ENCODE data around the gene DHRSX. TPM values are rescaled to one million over a fixed set of nuclear protein-coding genes. Genes with fewer than 3 reads are reported as not detected.

Gene DHRSX
- total and polyA plus RNA-seq, 2 of the 8 experiments (the other 6 are each of a cell fraction or from before 2014, with no cell fraction given) = 35.1 to 43.4 TPM

GRCh38 chrX:2383735-2384134, 117.0 kb downstream of the DHRSX start (continued):
- TF ChIP-seq, protein P1, sequence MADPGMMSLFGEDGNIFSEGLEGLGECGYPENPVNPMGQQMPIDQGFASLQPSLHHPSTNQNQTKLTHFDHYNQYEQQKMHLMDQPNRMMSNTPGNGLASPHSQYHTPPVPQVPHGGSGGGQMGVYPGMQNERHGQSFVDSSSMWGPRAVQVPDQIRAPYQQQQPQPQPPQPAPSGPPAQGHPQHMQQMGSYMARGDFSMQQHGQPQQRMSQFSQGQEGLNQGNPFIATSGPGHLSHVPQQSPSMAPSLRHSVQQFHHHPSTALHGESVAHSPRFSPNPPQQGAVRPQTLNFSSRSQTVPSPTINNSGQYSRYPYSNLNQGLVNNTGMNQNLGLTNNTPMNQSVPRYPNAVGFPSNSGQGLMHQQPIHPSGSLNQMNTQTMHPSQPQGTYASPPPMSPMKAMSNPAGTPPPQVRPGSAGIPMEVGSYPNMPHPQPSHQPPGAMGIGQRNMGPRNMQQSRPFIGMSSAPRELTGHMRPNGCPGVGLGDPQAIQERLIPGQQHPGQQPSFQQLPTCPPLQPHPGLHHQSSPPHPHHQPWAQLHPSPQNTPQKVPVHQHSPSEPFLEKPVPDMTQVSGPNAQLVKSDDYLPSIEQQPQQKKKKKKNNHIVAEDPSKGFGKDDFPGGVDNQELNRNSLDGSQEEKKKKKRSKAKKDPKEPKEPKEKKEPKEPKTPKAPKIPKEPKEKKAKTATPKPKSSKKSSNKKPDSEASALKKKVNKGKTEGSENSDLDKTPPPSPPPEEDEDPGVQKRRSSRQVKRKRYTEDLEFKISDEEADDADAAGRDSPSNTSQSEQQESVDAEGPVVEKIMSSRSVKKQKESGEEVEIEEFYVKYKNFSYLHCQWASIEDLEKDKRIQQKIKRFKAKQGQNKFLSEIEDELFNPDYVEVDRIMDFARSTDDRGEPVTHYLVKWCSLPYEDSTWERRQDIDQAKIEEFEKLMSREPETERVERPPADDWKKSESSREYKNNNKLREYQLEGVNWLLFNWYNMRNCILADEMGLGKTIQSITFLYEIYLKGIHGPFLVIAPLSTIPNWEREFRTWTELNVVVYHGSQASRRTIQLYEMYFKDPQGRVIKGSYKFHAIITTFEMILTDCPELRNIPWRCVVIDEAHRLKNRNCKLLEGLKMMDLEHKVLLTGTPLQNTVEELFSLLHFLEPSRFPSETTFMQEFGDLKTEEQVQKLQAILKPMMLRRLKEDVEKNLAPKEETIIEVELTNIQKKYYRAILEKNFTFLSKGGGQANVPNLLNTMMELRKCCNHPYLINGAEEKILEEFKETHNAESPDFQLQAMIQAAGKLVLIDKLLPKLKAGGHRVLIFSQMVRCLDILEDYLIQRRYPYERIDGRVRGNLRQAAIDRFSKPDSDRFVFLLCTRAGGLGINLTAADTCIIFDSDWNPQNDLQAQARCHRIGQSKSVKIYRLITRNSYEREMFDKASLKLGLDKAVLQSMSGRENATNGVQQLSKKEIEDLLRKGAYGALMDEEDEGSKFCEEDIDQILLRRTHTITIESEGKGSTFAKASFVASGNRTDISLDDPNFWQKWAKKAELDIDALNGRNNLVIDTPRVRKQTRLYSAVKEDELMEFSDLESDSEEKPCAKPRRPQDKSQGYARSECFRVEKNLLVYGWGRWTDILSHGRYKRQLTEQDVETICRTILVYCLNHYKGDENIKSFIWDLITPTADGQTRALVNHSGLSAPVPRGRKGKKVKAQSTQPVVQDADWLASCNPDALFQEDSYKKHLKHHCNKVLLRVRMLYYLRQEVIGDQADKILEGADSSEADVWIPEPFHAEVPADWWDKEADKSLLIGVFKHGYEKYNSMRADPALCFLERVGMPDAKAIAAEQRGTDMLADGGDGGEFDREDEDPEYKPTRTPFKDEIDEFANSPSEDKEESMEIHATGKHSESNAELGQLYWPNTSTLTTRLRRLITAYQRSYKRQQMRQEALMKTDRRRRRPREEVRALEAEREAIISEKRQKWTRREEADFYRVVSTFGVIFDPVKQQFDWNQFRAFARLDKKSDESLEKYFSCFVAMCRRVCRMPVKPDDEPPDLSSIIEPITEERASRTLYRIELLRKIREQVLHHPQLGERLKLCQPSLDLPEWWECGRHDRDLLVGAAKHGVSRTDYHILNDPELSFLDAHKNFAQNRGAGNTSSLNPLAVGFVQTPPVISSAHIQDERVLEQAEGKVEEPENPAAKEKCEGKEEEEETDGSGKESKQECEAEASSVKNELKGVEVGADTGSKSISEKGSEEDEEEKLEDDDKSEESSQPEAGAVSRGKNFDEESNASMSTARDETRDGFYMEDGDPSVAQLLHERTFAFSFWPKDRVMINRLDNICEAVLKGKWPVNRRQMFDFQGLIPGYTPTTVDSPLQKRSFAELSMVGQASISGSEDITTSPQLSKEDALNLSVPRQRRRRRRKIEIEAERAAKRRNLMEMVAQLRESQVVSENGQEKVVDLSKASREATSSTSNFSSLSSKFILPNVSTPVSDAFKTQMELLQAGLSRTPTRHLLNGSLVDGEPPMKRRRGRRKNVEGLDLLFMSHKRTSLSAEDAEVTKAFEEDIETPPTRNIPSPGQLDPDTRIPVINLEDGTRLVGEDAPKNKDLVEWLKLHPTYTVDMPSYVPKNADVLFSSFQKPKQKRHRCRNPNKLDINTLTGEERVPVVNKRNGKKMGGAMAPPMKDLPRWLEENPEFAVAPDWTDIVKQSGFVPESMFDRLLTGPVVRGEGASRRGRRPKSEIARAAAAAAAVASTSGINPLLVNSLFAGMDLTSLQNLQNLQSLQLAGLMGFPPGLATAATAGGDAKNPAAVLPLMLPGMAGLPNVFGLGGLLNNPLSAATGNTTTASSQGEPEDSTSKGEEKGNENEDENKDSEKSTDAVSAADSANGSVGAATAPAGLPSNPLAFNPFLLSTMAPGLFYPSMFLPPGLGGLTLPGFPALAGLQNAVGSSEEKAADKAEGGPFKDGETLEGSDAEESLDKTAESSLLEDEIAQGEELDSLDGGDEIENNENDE (IDR thresholded peaks at IDR 0.05; ENCODE audit: insufficient replicate concordance, low read length) = no peak
- TF ChIP-seq ASH2L (IDR thresholded peaks at IDR 0.05; ENCODE audit: low read length) = no peak
- TF ChIP-seq, protein P2, sequence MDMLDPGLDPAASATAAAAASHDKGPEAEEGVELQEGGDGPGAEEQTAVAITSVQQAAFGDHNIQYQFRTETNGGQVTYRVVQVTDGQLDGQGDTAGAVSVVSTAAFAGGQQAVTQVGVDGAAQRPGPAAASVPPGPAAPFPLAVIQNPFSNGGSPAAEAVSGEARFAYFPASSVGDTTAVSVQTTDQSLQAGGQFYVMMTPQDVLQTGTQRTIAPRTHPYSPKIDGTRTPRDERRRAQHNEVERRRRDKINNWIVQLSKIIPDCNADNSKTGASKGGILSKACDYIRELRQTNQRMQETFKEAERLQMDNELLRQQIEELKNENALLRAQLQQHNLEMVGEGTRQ (IDR thresholded peaks at IDR 0.05; ENCODE audit: low read length) = no peak
- no peak for TF ChIP-seq PHF8 (conservative IDR thresholded peaks at IDR 0.05; ENCODE audit: low read depth, low read length)
